ENCODE measurements around the gene NUP62CL. TPM values are rescaled to one million over a fixed set of nuclear protein-coding genes. Genes with fewer than 3 reads are reported as not detected.

The NUP62CL gene
- total and polyA plus RNA-seq, 10 of the 15 experiments (the other 5 are each of a cell fraction or from before 2014, with no cell fraction given) = 2.5 to 6.0 (median 4.2) TPM

- DNase-seq (ENCODE audit: low read depth, low spot score) (no peak), ATAC-seq (no peak), FAIRE-seq (no peak)
- 57% methylated on average over 2 of the region's 2 CpGs for WGBS (ENCODE audit: insufficient coverage, insufficient replicate concordance, low lambda C conversion rate, missing lambda C conversion rate)
- ChIA-PET CTCF (no interaction called here), RAD21 (ENCODE audit: unreplicated experiment) (no interaction called here), POLR2A (no interaction called here), SMC1A (ENCODE audit: uncharacterized antibody, unreplicated experiment) (no interaction called here)
- H3K79me2 ChIP-seq (ENCODE audit: control insufficient read depth, insufficient read depth, low read length) = no peaks in the 10 kb centered on the region
- no peak overlapping the region for H3K27ac ChIP-seq (ENCODE audit: control insufficient read depth, insufficient read depth)
- no TSS peak for BruUV-seq (replicated peaks)
- H3K4me3 ChIP-seq = no peak overlapping the region
- H4K20me1 ChIP-seq (ENCODE audit: control insufficient read depth, insufficient read depth) = no peaks in the 10 kb centered on the region
- TF ChIP-seq CBFB (IDR thresholded peaks at IDR 0.05; ENCODE audit: low read depth) (no peak), SREBF1 (IDR thresholded peaks at IDR 0.05; ENCODE audit: low read length) (no peak), NBN (IDR thresholded peaks at IDR 0.05) (no peak), RFX5 (IDR thresholded peaks at IDR 0.05; ENCODE audit: low read depth, low read length) (no peak)
- no peaks in the 10 kb centered on the region for H3K9me3 ChIP-seq (replicated peaks; ENCODE audit: control insufficient read depth, insufficient read depth, low read length)
- in situ Hi-C loops (cut with MboI) = no loop called here
- H3K4me2 ChIP-seq (ENCODE audit: control insufficient read depth, insufficient read depth) = no peak overlapping the region
- H3K9ac ChIP-seq (ENCODE audit: control insufficient read depth, insufficient read depth, low read length) = no peak overlapping the region
- H3K4me1 ChIP-seq (ENCODE audit: control insufficient read depth, insufficient read depth, low read length) = no peaks in the 10 kb centered on the region
- no peaks in the 10 kb centered on the region for H3K36me3 ChIP-seq (ENCODE audit: control insufficient read depth in 2 of 2, insufficient read depth in 2 of 2, low read length in 1 of 2)
- no peaks in the 10 kb centered on the region for H3K27me3 ChIP-seq (replicated peaks in 1 of 2; ENCODE audit: control insufficient read depth in 2 of 2, insufficient read depth in 2 of 2, low read length in 1 of 2)
- H2AFZ ChIP-seq (ENCODE audit: control insufficient read depth, low read depth, low read length) = no peak overlapping the region
- intact Hi-C loops (cut with micrococcal nuclease; ENCODE audit: unreplicated experiment) = no loop called here
Observed at GRCh38 chrX:107228486-107228819, 22.2 kb upstream of the NUP62CL start.

GRCh38 chrX:107227780-107228485 is 21.7 kb upstream of the NUP62CL start:
- Histone ChIP-seq H4K20me1 (ENCODE audit: control insufficient read depth, insufficient read depth) (no peaks in the 10 kb centered on the region), H2AFZ (ENCODE audit: control insufficient read depth, low read depth, low read length) (no peak overlapping the region), H3K9ac (ENCODE audit: control insufficient read depth, insufficient read depth, low read length) (no peak overlapping the region), H3K27ac (ENCODE audit: control insufficient read depth, insufficient read depth) (no peak overlapping the region), H3K79me2 (ENCODE audit: control insufficient read depth, insufficient read depth, low read length) (no peaks in the 10 kb centered on the region), H3K27me3 (replicated peaks in 1 of 2; ENCODE audit: control insufficient read depth in 2 of 2, insufficient read depth in 2 of 2, low read length in 1 of 2) (no peaks in the 10 kb centered on the region), H3K36me3 (ENCODE audit: control insufficient read depth in 2 of 2, insufficient read depth in 2 of 2, low read length in 1 of 2) (no peaks in the 10 kb centered on the region), H3K9me3 (replicated peaks; ENCODE audit: control insufficient read depth, insufficient read depth, low read length) (no peaks in the 10 kb centered on the region), H3K4me1 (ENCODE audit: control insufficient read depth, insufficient read depth, low read length) (no peaks in the 10 kb centered on the region), H3K4me2 (ENCODE audit: control insufficient read depth, insufficient read depth) (no peak overlapping the region), H3K4me3 (no peak overlapping the region)
- DNase-seq (ENCODE audit: low read depth, low spot score) (no peak), ATAC-seq (no peak), FAIRE-seq (no peak)
- SMC1A ChIA-PET (ENCODE audit: uncharacterized antibody, unreplicated experiment) = interaction anchor here (0.6 kb wide), 1 partner anchor 78 kb away, joined by 3 read pairs; no protein-coding TSS in a partner anchor
- POLR2A ChIA-PET = no interaction called here
- CTCF ChIA-PET = no interaction called here
- RAD21 ChIA-PET (ENCODE audit: unreplicated experiment) = no interaction called here
- WGBS (ENCODE audit: insufficient coverage, insufficient replicate concordance, low lambda C conversion rate, missing lambda C conversion rate) = 73% methylated on average over 2 of the region's 2 CpGs
- no TSS peak for BruUV-seq (replicated peaks)
- in situ Hi-C loops (cut with MboI) (no loop called here), intact Hi-C loops (cut with micrococcal nuclease; ENCODE audit: unreplicated experiment) (no loop called here)
- no peak for TF ChIP-seq ASH2L (IDR thresholded peaks at IDR 0.05; ENCODE audit: borderline replicate concordance, low read depth)
- TF ChIP-seq SKIL (IDR thresholded peaks at IDR 0.05; ENCODE audit: low read depth, poor library complexity, severe bottlenecking) = no peak
- no peak for TF ChIP-seq HDAC2 (IDR thresholded peaks at IDR 0.05)
- TF ChIP-seq RELB (IDR thresholded peaks at IDR 0.05; ENCODE audit: low read depth) = no peak
- no peak for TF ChIP-seq ZNF592 (IDR thresholded peaks at IDR 0.05)
- TF ChIP-seq ZZZ3 (IDR thresholded peaks at IDR 0.05; ENCODE audit: control insufficient read depth, insufficient read length, low read depth) = no peak
